K562 (cell line): ENCODE data around the gene CACNA1C. TPM values are rescaled to one million over a fixed set of nuclear protein-coding genes. Genes with fewer than 3 reads are reported as not detected.

Experiments
- ILK ChIP-seq: fragments of 450-650 bp; IDR thresholded peaks from 2 replicates; pipeline ENCODE4 v1.6.1; 2016; ENCODE audit warnings: missing genetic modification characterization, low read depth, mild to moderate bottlenecking, missing compliant biosample characterization, moderate library complexity, borderline replicate concordance
- NBN ChIP-seq: fragments of 450-650 bp; IDR thresholded peaks from 2 replicates; pipeline ENCODE4 v1.6.1; 2016; ENCODE audit warnings: low read depth, mild to moderate bottlenecking
- RBM25 ChIP-seq: fragments of 200-400 bp; formaldehyde crosslinking; IDR thresholded peaks from 2 replicates; pipeline ENCODE4 v1.6.1; 2018; ENCODE audit warnings: low read length, low read depth, moderate library complexity; ENCODE audit not compliant: severe bottlenecking
- SMAD4 ChIP-seq: fragments of 250-450 bp; sonication (Bioruptor Pico); conservative IDR thresholded peaks from 2 replicates; pipeline ENCODE4 v1.8.0; 2021; ENCODE audit warnings: inconsistent platforms, mild to moderate bottlenecking, moderate library complexity
- SUPT5H ChIP-seq: fragments of 450-650 bp; IDR thresholded peaks from 2 replicates; pipeline ENCODE4 v1.6.1; 2016
- ZBTB49 ChIP-seq: sonication (generic); formaldehyde crosslinking; IDR thresholded peaks from 2 replicates; pipeline ENCODE4 v1.8.0; 2022; ENCODE audit warnings: missing genetic modification reagents, mild to moderate bottlenecking, borderline replicate concordance
- polyA plus RNA-seq, 8 experiments: library from polyadenylated mRNA; depleted of rRNA in 4 of 8; stranded (reverse) in 5 of 8; unstranded in 3 of 8; fragments of >200 nt; fragmentation: Nextera tagmentation in 2 of 8; fragmentation: Illumina TruSeq in 1 of 8; extraction: Ambion mirVana in 2 of 8; extraction: Trizol in 1 of 8; gene quantifications; 2 replicates each; pipeline versions ENCODE4 v1.2.1 to v1.2.3, GENCODE V29; 2011 to 2014; ENCODE audit warnings: inconsistent platforms in 1 of 8, missing spikeins in 1 of 8
- total RNA-seq, 7 experiments: library from RNA; depleted of rRNA in 6 of 7; stranded (reverse); fragments of >200 nt in 6 of 7; fragmentation: Illumina TruSeq in 2 of 7; extraction: Trizol in 2 of 7; gene quantifications; 2 replicates each; pipeline versions ENCODE4 v1.2.1 to v1.2.3, GENCODE V29; 2011 to 2021; ENCODE audit warnings: low replicate concordance in 1 of 7
- TF ChIP-seq, protein P1 (sequence below): IDR thresholded peaks from 2 replicates; pipeline ENCODE4 v1.6.1; 2012; ENCODE audit warnings: low read depth, low read length, improper control_type of control experiment, borderline replicate concordance
- TF ChIP-seq, protein P2 (sequence below): sonication (generic); formaldehyde crosslinking; IDR thresholded peaks from 2 replicates; pipeline ENCODE4 v1.8.0; 2022; ENCODE audit warnings: mild to moderate bottlenecking, missing genetic modification reagents
- TF ChIP-seq, protein P3 (sequence below): fragments of 250-450 bp; sonication (Bioruptor Pico); IDR thresholded peaks from 2 replicates; pipeline ENCODE4 v1.5.0; 2021

CACNA1C gene
- total and polyA plus RNA-seq, 9 of the 15 experiments (the other 6 are each of a cell fraction or from before 2014, with no cell fraction given) = not detected

GRCh38 chr12:2034633-2035430 lies 18.0 kb upstream of the CACNA1C start (continued):
- TF ChIP-seq RBM25 (no peak), SUPT5H (no peak), NBN (no peak), ZBTB49 (CRISPR knock-in tag) (no peak), SMAD4 (peak; percentile 52; the same call in 1 of the 2 replicates), ILK (tag) (no peak)
- TF ChIP-seq, protein P1, sequence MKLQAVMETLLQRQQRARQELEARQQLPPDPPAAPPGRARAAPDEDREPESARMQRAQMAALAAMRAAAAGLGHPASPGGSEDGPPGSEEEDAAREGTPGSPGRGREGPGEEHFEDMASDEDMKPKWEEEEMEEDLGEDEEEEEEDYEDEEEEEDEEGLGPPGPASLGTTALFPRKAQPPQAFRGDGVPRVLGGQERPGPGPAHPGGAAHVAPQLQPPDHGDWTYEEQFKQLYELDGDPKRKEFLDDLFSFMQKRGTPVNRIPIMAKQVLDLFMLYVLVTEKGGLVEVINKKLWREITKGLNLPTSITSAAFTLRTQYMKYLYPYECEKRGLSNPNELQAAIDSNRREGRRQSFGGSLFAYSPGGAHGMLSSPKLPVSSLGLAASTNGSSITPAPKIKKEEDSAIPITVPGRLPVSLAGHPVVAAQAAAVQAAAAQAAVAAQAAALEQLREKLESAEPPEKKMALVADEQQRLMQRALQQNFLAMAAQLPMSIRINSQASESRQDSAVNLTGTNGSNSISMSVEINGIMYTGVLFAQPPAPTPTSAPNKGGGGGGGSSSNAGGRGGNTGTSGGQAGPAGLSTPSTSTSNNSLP = no peak
- TF ChIP-seq, protein P2, sequence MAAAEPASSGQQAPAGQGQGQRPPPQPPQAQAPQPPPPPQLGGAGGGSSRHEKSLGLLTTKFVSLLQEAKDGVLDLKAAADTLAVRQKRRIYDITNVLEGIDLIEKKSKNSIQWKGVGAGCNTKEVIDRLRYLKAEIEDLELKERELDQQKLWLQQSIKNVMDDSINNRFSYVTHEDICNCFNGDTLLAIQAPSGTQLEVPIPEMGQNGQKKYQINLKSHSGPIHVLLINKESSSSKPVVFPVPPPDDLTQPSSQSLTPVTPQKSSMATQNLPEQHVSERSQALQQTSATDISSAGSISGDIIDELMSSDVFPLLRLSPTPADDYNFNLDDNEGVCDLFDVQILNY (CRISPR knock-in tag) = no peak
- TF ChIP-seq, protein P3, sequence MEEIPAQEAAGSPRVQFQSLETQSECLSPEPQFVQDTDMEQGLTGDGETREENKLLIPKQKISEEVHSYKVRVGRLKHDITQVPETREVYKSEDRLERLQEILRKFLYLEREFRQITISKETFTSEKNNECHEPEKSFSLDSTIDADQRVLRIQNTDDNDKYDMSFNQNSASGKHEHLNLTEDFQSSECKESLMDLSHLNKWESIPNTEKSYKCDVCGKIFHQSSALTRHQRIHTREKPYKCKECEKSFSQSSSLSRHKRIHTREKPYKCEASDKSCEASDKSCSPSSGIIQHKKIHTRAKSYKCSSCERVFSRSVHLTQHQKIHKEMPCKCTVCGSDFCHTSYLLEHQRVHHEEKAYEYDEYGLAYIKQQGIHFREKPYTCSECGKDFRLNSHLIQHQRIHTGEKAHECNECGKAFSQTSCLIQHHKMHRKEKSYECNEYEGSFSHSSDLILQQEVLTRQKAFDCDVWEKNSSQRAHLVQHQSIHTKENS (CRISPR knock-in tag) = no peak
